ENCODE measurements around the gene ATP13A5. TPM values are rescaled to one million over a fixed set of nuclear protein-coding genes. Genes with fewer than 3 reads are reported as not detected.

The ATP13A5 gene
- total RNA-seq, 2 donors from 2014 or later, result not detected

- no peak overlapping the region for H3K27ac ChIP-seq
- TF ChIP-seq CTCF (IDR thresholded peaks at IDR 0.05) (no peak), POLR2A (IDR thresholded peaks at IDR 0.05) (no peak)
- H3K9me3 ChIP-seq, result no peaks in the 10 kb centered on the region
- H3K4me3 ChIP-seq, result no peak overlapping the region
- DNase-seq, result no peak
- no peaks in the 10 kb centered on the region for H3K4me1 ChIP-seq
- intact Hi-C loops (cut with DNase I), result no loop called here
- no peaks in the 10 kb centered on the region for H3K36me3 ChIP-seq (replicated peaks in 1 of 2; ENCODE audit: insufficient read depth in 1 of 2, low read depth in 2 of 2)
- no peak for ATAC-seq
- H3K27me3 ChIP-seq, result no peaks in the 10 kb centered on the region
- 74 to 88% methylated on average over 6 of the region's 6 CpGs for WGBS, 2 donors
These were observed 150.3 kb downstream of the ATP13A5 start for GRCh38 chr3:193228206-193228605.

DNA sequence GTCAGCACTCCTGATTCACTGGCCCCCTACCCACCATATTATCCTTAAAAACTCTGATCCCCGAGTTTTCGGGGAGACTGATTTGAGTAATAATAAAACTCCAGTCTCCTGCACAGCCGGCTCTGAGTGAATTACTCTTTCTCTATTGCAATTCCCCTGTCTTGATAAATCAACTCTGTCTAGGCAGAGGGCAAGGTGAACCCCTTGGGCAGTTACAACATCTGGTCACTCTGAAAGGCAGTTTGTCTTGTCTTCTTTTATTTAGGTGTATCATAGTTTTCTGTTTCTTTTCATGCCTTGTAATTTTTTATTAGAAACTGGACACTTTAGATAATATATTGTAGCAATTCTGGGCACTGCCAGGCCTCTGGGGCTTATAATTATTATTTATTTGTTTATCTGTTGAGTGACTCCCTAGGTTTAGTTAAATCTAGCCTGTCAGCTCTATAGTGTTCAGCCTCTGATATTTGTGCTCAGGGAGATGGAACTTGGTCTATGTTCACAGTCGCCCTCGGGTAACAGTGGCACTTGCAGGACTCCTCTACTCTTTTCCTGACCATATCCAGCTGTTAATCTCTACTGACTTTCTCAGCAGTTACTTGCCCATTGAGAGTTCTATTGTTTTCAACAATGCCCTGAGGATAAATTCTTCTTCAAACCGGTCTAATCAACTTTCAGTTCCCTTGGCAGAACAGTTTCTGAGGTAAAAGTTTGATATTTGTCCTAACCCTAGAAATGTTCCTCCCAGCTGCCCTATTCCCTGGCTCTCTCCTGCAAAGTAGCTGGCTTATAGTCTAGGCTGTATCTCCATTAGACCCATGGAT lies 153.0 kb downstream of the ATP13A5 start:
- no peaks in the 10 kb centered on the region for H3K27me3 ChIP-seq
- no peaks in the 10 kb centered on the region for H3K4me1 ChIP-seq
- no peak overlapping the region for H3K27ac ChIP-seq
- H3K9me3 ChIP-seq, result no peaks in the 10 kb centered on the region
- WGBS, 2 donors, result 73 to 74% methylated on average over 6 of the region's 6 CpGs
- ATAC-seq (no peak), DNase-seq (no peak)
- TF ChIP-seq POLR2A (IDR thresholded peaks at IDR 0.05) (no peak), CTCF (IDR thresholded peaks at IDR 0.05) (no peak)
- intact Hi-C loops (cut with DNase I), result no loop called here
- H3K4me3 ChIP-seq, result no peak overlapping the region
- no peaks in the 10 kb centered on the region for H3K36me3 ChIP-seq (replicated peaks in 1 of 2; ENCODE audit: insufficient read depth in 1 of 2, low read depth in 2 of 2)

Other genes with a start within 250 kb of the ATP13A5 start
- not detected for gene PLAAT1, start 137.5 kb downstream of the ATP13A5 start, total RNA-seq
- gene ATP13A4, start 176.1 kb upstream of the ATP13A5 start, total RNA-seq, result 10 to 100 TPM in 1 of 2 donors, 1 to 10 TPM in 1; 7.9 to 14.3 TPM
- gene OPA1, start 214.5 kb upstream of the ATP13A5 start, total RNA-seq, result 10 to 100 TPM; 20.8 to 45.8 TPM

Measured in body of pancreas (tissue), 4 donors.